Measurements from ENCODE around the gene HTR2A. TPM values are rescaled to one million over a fixed set of nuclear protein-coding genes. Genes with fewer than 3 reads are reported as not detected.

The HTR2A gene
- total and polyA plus RNA-seq, 10 of the 15 experiments (the other 5 are each of a cell fraction or from before 2014, with no cell fraction given), result not detected

DNA sequence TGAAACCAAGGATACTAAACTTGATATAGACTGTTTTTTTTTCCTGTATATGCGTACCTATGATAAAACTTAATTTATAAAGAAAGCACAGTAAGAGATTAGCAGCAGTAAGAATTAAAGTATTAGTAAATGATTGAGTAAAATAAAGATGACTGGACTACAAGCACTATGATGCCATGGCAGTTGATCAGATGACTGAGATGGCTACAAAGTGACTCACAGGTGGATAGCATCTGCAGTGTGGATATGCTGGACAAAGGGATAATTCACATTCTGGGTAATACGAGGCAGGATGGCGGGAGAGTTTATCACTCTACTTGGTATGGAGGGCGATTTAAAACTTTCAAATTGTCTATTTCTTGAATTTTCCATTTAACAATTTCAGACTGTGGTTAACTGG is 11.8 kb downstream of the HTR2A start:
- intact Hi-C loops (cut with micrococcal nuclease; ENCODE audit: unreplicated experiment) (no loop called here), in situ Hi-C loops (cut with MboI) (no loop called here)
- SMC1A ChIA-PET (ENCODE audit: uncharacterized antibody, unreplicated experiment), result no interaction called here
- no peaks in the 10 kb centered on the region for H3K9me3 ChIP-seq (replicated peaks; ENCODE audit: control insufficient read depth, insufficient read depth, low read length)
- 51% methylated on average over 4 of the region's 4 CpGs for WGBS (ENCODE audit: insufficient coverage, insufficient replicate concordance, low lambda C conversion rate, missing lambda C conversion rate)
- H2AFZ ChIP-seq (ENCODE audit: control insufficient read depth, low read depth, low read length), result no peak overlapping the region
- POLR2A ChIA-PET, result no interaction called here
- TF ChIP-seq RAD51 (IDR thresholded peaks at IDR 0.05), result no peak
- no peak for TF ChIP-seq SMC3 (IDR thresholded peaks at IDR 0.05; ENCODE audit: borderline replicate concordance, low read length)
- no peak for TF ChIP-seq NFXL1 (IDR thresholded peaks at IDR 0.05; ENCODE audit: borderline replicate concordance)
- TF ChIP-seq GATAD2B (conservative IDR thresholded peaks at IDR 0.05; ENCODE audit: low read depth), result no peak
- no peak for TF ChIP-seq SPI1 (IDR thresholded peaks at IDR 0.05; ENCODE audit: borderline replicate concordance, insufficient read depth, low read depth, low read length)
- TF ChIP-seq RUNX3 (IDR thresholded peaks at IDR 0.05; ENCODE audit: low read length), result no peak
- TF ChIP-seq, protein P1, sequence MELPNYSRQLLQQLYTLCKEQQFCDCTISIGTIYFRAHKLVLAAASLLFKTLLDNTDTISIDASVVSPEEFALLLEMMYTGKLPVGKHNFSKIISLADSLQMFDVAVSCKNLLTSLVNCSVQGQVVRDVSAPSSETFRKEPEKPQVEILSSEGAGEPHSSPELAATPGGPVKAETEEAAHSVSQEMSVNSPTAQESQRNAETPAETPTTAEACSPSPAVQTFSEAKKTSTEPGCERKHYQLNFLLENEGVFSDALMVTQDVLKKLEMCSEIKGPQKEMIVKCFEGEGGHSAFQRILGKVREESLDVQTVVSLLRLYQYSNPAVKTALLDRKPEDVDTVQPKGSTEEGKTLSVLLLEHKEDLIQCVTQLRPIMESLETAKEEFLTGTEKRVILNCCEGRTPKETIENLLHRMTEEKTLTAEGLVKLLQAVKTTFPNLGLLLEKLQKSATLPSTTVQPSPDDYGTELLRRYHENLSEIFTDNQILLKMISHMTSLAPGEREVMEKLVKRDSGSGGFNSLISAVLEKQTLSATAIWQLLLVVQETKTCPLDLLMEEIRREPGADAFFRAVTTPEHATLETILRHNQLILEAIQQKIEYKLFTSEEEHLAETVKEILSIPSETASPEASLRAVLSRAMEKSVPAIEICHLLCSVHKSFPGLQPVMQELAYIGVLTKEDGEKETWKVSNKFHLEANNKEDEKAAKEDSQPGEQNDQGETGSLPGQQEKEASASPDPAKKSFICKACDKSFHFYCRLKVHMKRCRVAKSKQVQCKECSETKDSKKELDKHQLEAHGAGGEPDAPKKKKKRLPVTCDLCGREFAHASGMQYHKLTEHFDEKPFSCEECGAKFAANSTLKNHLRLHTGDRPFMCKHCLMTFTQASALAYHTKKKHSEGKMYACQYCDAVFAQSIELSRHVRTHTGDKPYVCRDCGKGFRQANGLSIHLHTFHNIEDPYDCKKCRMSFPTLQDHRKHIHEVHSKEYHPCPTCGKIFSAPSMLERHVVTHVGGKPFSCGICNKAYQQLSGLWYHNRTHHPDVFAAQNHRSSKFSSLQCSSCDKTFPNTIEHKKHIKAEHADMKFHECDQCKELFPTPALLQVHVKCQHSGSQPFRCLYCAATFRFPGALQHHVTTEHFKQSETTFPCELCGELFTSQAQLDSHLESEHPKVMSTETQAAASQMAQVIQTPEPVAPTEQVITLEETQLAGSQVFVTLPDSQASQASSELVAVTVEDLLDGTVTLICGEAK (IDR thresholded peaks at IDR 0.05; ENCODE audit: borderline replicate concordance), result no peak
- TF ChIP-seq ETV6 (conservative IDR thresholded peaks at IDR 0.05 in 1 of 2, IDR thresholded peaks at IDR 0.05 in 1 of 2; ENCODE audit: borderline replicate concordance in 1 of 2, low read depth in 1 of 2), result no peak
- no peak for TF ChIP-seq ESRRA (IDR thresholded peaks at IDR 0.05; ENCODE audit: low read length)
- no peak for TF ChIP-seq YBX1 (IDR thresholded peaks at IDR 0.05)
- TF ChIP-seq JUND (IDR thresholded peaks at IDR 0.05; ENCODE audit: low read depth, low read length), result no peak
- no TSS peak for BruUV-seq (replicated peaks)
- H4K20me1 ChIP-seq (ENCODE audit: control insufficient read depth, insufficient read depth), result no peaks in the 10 kb centered on the region
- H3K4me1 ChIP-seq (ENCODE audit: control insufficient read depth, insufficient read depth, low read length), result no peaks in the 10 kb centered on the region
- H3K9ac ChIP-seq (ENCODE audit: control insufficient read depth, insufficient read depth, low read length), result no peak overlapping the region
- FAIRE-seq (no peak), DNase-seq (ENCODE audit: low read depth, low spot score) (no peak), ATAC-seq (no peak)
- no peaks in the 10 kb centered on the region for H3K36me3 ChIP-seq (ENCODE audit: control insufficient read depth in 2 of 2, insufficient read depth in 2 of 2, low read length in 1 of 2)
- H3K27me3 ChIP-seq (replicated peaks in 1 of 2; ENCODE audit: control insufficient read depth in 2 of 2, insufficient read depth in 2 of 2, low read length in 1 of 2), result no peaks in the 10 kb centered on the region
- RAD21 ChIA-PET (ENCODE audit: unreplicated experiment), result no interaction called here
- CTCF ChIA-PET, result interaction anchor here (1.5 to 2.8 kb wide), 2 partner anchors 10 to 54 kb away, joined by 3 to 11 read pairs; no protein-coding TSS in a partner anchor
- H3K27ac ChIP-seq (ENCODE audit: control insufficient read depth, insufficient read depth), result no peak overlapping the region
- H3K4me3 ChIP-seq, result no peak overlapping the region
- no peak overlapping the region for H3K4me2 ChIP-seq (ENCODE audit: control insufficient read depth, insufficient read depth)
- no peaks in the 10 kb centered on the region for H3K79me2 ChIP-seq (ENCODE audit: control insufficient read depth, insufficient read depth, low read length)

All from GM12878 (cell line).